ENCODE results near the gene PSMB11. TPM values are rescaled to one million over a fixed set of nuclear protein-coding genes. Genes with fewer than 3 reads are reported as not detected.

PSMB11 gene
- total RNA-seq, 1 experiment from 2014 or later, result not detected

DNA sequence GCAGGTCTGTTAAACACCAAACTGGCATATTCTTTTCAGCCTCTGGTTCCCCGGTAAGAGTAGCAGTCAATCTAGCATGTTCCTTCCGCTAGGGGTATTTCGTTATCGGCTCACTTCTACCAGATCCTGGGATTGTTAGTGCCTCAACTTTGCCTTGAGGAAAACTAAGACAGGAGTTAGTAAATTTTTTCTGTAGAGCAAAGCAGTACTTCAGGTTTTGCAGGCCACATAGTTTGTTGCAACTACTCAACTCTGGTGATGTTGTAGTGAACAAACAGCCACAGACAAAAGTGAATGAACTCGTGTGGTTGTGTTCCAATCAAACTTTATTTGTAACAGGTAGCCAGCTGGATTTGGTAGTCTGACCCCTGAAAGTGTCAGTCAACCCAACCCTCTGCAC is 21.6 kb downstream of the PSMB11 start:
- H3K36me3 ChIP-seq (ENCODE audit: control insufficient read depth in 1 of 2, insufficient read depth in 2 of 2, low read length in 2 of 2), result peaks cover 62 to 78% of the 10 kb centered on the region in 2 experiments
- POLR2A ChIA-PET, result no interaction called here
- no peak overlapping the region for H3K9ac ChIP-seq (ENCODE audit: low read length)
- ATAC-seq (no peak), DNase-seq (ENCODE audit: low read depth, low spot score) (no peak)
- no peak overlapping the region for H3K4me3 ChIP-seq (replicated peaks in 1 of 2; ENCODE audit: low read depth in 1 of 2, low read length in 2 of 2)
- H3K79me2 ChIP-seq (ENCODE audit: insufficient read depth, low read length), result peaks cover 44% of the 10 kb centered on the region
- peaks cover 19 to 27% of the 10 kb centered on the region in 2 experiments; a peak in 3 of 4 replicates for H3K4me1 ChIP-seq (ENCODE audit: control insufficient read depth in 1 of 2, insufficient read depth in 2 of 2, low read length in 2 of 2)
- H3K27ac ChIP-seq (ENCODE audit: low read depth, low read length), result 0 out of 2 replicates have a peak overlapping the region, but pooled peaks have one; percentile 2
- no peak overlapping the region for H3K4me2 ChIP-seq (ENCODE audit: low read length)
- H2AFZ ChIP-seq (ENCODE audit: low read depth, low read length, poor library complexity, severe bottlenecking), result no peak overlapping the region
- no peaks in the 10 kb centered on the region for H3K27me3 ChIP-seq (ENCODE audit: insufficient read depth, low read length)
- H3K9me3 ChIP-seq (ENCODE audit: control insufficient read depth in 1 of 2, insufficient read depth in 1 of 2, low read depth in 1 of 2, low read length in 2 of 2), result no peaks in the 10 kb centered on the region
- RAD21 ChIA-PET (ENCODE audit: low non-redundant PET in 1 of 2, low total read pairs in 2 of 2, uncharacterized antibody in 2 of 2, unreplicated experiment in 2 of 2), result no interaction called here
- CTCF ChIA-PET, result interaction anchor here (1.9 to 9.9 kb wide), 2 partner anchors 8 to 80 kb away, joined by 6 to 175 read pairs; partner anchors contain the start of gene AJUBA
- TF ChIP-seq ATF3 (IDR thresholded peaks at IDR 0.05), result no peak
- no peak for TF ChIP-seq JUND (IDR thresholded peaks at IDR 0.05)
- TF ChIP-seq EGR1 (IDR thresholded peaks at IDR 0.05; ENCODE audit: low read depth), result no peak
- H4K20me1 ChIP-seq (ENCODE audit: insufficient read depth), result no peaks in the 10 kb centered on the region
- intact Hi-C loops (cut with micrococcal nuclease), result no loop called here
- no peaks in the 10 kb centered on the region for H3K9me2 ChIP-seq (ENCODE audit: insufficient read depth)
- BruUV-seq (replicated peaks), result no TSS peak

DNA sequence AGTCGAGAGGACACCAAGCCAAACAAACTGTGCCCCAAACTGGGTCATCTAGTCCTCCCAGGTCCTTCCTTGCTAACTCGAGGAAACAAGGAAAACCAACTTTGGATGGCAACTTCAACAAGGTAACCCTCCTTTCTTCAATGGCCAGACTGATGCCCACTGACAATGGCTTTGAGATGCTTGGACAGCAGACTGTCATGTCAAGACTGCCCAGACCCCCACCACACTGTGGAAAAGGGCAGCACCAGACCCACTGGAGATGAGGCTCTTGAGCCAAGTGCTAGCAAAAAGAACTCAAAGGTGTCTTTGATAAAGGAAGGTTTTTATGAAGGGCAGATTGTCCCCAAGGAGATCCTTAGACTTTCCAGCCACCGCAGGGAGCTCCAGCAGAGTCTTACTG is 24.4 kb downstream of the PSMB11 start:
- H3K79me2 ChIP-seq (ENCODE audit: insufficient read depth, low read length), result peaks cover 61% of the 10 kb centered on the region
- CTCF ChIA-PET, result interaction anchor here (1.3 kb wide), 2 partner anchors 12 to 80 kb away, joined by 3 read pairs; no protein-coding TSS in a partner anchor
- H4K20me1 ChIP-seq (ENCODE audit: insufficient read depth), result no peaks in the 10 kb centered on the region
- RAD21 ChIA-PET (ENCODE audit: low non-redundant PET in 1 of 2, low total read pairs in 2 of 2, uncharacterized antibody in 2 of 2, unreplicated experiment in 2 of 2), result no interaction called here
- peaks cover 48 to 69% of the 10 kb centered on the region in 2 experiments for H3K36me3 ChIP-seq (ENCODE audit: control insufficient read depth in 1 of 2, insufficient read depth in 2 of 2, low read length in 2 of 2)
- intact Hi-C loops (cut with micrococcal nuclease), result no loop called here
- no peak overlapping the region for H3K27ac ChIP-seq (ENCODE audit: low read depth, low read length)
- BruUV-seq (replicated peaks), result no TSS peak
- ATAC-seq (no peak), DNase-seq (ENCODE audit: low read depth, low spot score) (no peak)
- no peaks in the 10 kb centered on the region for H3K9me3 ChIP-seq (ENCODE audit: control insufficient read depth in 1 of 2, insufficient read depth in 1 of 2, low read depth in 1 of 2, low read length in 2 of 2)
- H3K9ac ChIP-seq (ENCODE audit: low read length), result no peak overlapping the region
- H3K4me2 ChIP-seq (ENCODE audit: low read length), result no peak overlapping the region
- TF ChIP-seq POLR2AphosphoS5 (IDR thresholded peaks at IDR 0.05; ENCODE audit: low read depth, low read length) (no peak), YY1 (IDR thresholded peaks at IDR 0.05; ENCODE audit: extremely low read depth, insufficient replicate concordance, low read depth, low read length) (no peak), SIN3A (IDR thresholded peaks at IDR 0.05; ENCODE audit: low read depth) (no peak), CBX3 (IDR thresholded peaks at IDR 0.05; ENCODE audit: low read depth) (no peak), TCF7L2 (IDR thresholded peaks at IDR 0.05; ENCODE audit: borderline replicate concordance, extremely low read depth, insufficient read depth, insufficient read length) (no peak), REST (IDR thresholded peaks at IDR 0.05; ENCODE audit: low read depth) (no peak), EZH2 (IDR thresholded peaks at IDR 0.05) (no peak), SP1 (IDR thresholded peaks at IDR 0.05; ENCODE audit: low read depth) (no peak), JUND (IDR thresholded peaks at IDR 0.05) (no peak), ATF3 (IDR thresholded peaks at IDR 0.05) (no peak), ZFX (IDR thresholded peaks at IDR 0.05) (no peak), ELF1 (IDR thresholded peaks at IDR 0.05; ENCODE audit: borderline replicate concordance, low read depth) (no peak), FOSL1 (IDR thresholded peaks at IDR 0.05; ENCODE audit: low read depth) (no peak), ZBTB33 (IDR thresholded peaks at IDR 0.05; ENCODE audit: extremely low read depth, insufficient replicate concordance, low read length) (no peak)
- H2AFZ ChIP-seq (ENCODE audit: low read depth, low read length, poor library complexity, severe bottlenecking), result no peak overlapping the region
- no peaks in the 10 kb centered on the region for H3K9me2 ChIP-seq (ENCODE audit: insufficient read depth)
- POLR2A ChIA-PET, result interaction anchor here (0.8 kb wide), 1 partner anchor 8 kb away, joined by 3 read pairs; no protein-coding TSS in a partner anchor
- H3K4me3 ChIP-seq (replicated peaks in 1 of 2; ENCODE audit: low read depth in 1 of 2, low read length in 2 of 2), result no peak overlapping the region
- peaks cover 33 to 42% of the 10 kb centered on the region in 2 experiments; a peak in 3 of 4 replicates for H3K4me1 ChIP-seq (ENCODE audit: control insufficient read depth in 1 of 2, insufficient read depth in 2 of 2, low read length in 2 of 2)
- no peaks in the 10 kb centered on the region for H3K27me3 ChIP-seq (ENCODE audit: insufficient read depth, low read length)
